Keratinocyte (primary cell): ENCODE measurements around the gene TMED6.

Source experiments
- CTCF ChIP-seq, 3 experiments: IDR thresholded peaks in 1 of 3; conservative IDR thresholded peaks in 1 of 3; optimal IDR thresholded peaks in 1 of 3; 2 replicates in 2 of 3; 3 replicates in 1 of 3; pipeline versions ENCODE3 to v1.5.1; 2011; ENCODE audit warnings: low read length in 3 of 3, mild to moderate bottlenecking in 3 of 3, moderate library complexity in 2 of 3, control low read depth in 1 of 3, inconsistent platforms in 1 of 3; ENCODE audit not compliant: insufficient read depth in 2 of 3; ENCODE audit errors: extremely low read depth in 1 of 3
- EZH2 ChIP-seq: IDR thresholded peaks from one replicate; pipeline ENCODE4 v1.6.1; 2012; ENCODE audit warnings: inconsistent platforms, mild to moderate bottlenecking, low read length, moderate library complexity

GRCh38 chr16:69378036-69378435 is 26.4 kb upstream of the TMED6 start:
- no peak for TF ChIP-seq CTCF (optimal IDR thresholded peaks at IDR 0.05 in 1 of 3, IDR thresholded peaks at IDR 0.05 in 1 of 3, conservative IDR thresholded peaks at IDR 0.05 in 1 of 3; ENCODE audit: extremely low read depth in 1 of 3, insufficient read depth in 2 of 3, low read length in 3 of 3)
- no peak for TF ChIP-seq EZH2
